Measurements from ENCODE around the gene BDKRB2.

BDKRB2 gene

DNA sequence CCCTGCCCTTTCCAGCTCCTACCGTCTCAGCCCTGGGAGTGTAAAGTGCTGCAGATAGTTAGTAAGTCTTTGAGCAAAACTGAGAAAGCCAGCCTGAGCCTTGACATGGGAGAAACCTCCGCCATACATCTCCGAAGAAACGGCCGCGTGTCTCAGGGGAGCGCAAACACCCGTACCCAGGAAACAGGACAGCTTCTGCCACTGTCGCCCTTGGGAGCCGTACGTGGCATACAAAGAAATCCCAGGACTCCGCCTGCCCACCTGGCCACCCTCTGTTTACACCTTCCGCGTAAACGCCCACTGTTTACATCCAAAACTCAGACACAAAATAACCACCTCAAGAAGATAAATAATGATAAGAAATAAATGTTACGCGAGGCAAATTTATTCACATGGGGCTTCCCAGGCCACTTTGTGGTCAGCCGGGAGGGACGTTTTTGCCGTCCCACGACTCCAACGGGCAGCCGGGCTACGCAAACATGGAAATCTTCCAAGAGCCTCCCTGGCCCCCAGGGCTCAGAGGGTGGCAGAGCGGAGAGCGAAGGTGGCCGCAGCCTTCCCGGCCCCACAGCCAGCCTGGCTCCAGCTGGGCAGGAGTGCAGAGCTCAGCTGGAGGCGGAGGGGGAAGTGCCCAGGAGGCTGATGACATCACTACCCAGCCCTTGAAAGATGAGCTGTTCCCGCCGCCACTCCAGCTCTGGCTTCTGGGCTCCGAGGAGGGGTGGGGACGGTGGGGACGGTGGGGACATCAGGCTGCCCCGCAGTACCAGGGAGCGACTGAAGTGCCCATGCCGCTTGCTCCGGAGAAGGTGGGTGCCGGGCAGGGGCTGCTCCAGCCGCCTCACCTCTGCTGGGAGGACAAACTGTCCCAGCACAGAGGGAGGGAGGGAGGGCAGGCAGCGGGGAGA, at the start of gene BDKRB2:
TSS of gene BDKRB2 (plus strand) at position 689 of the 908 bp plus-strand sequence. CDS start 32,269 bp downstream, outside the sequence.
- DNase-seq (ENCODE audit: low spot score), result no peak

DNA sequence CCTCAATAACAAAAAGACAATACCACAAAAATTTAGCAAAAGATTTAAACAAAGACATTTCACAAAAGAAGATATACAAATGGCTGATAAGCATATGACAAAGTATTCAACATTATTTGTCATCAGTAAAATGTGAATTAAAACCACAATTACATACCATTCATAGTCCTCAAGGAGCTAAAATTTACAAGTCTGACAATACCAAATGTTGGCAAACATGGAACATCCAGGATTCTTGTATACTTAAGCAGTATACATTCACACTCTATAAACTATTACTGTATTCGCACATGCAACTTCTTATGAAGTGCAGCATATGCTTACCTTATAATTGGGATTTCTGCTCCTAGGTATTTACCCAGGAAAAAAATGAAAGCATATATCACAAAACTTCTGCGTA, 49.7 kb upstream of the BDKRB2 start:
- DNase-seq (ENCODE audit: low spot score), result no peak

DNA sequence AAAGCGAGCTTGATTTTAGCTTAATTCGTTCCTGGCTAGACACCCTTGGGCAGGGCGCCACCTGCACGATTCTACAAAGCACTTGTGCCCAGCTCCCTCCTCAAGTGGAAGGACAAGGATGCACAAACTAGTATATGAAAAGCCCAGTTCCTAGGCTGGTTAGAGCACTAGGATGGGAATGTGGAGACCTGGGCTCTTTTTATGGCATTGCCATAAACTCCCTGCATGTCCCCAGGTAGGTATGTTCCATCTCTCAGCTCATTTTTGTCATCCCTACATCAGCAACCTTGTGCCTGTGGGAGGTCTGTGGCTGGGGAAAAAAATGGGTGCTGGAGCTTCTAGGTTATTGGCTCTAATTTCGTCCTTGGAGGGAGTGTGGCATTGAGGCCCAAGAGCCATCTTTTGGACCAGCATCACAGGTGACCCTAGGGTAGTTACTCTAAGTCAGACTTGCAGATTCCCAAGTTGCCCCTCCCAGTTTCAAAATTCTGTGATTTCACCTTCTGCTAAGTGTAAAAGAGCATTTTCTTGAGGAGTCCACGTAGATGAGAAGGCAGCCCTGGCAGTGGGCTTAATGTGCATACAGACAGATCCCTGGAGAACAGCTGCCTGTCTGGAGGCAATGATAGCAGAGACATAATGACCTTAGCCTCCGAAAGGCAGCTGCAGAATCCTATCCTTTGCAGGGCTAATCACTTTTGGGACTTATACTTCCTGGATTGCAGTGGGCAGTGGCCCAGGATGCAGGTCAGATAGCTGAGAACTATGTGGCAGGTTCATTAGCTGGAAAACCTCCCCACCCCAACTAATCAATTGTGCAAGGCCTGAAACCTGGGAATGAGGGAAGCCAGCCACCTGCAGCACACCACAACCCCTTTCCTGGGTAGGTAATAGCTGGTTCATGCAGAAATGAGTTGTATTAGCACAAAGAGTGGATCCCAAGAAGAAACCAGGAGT, 47.6 kb upstream of the BDKRB2 start:
- DNase-seq (ENCODE audit: low spot score), result no peak

DNA sequence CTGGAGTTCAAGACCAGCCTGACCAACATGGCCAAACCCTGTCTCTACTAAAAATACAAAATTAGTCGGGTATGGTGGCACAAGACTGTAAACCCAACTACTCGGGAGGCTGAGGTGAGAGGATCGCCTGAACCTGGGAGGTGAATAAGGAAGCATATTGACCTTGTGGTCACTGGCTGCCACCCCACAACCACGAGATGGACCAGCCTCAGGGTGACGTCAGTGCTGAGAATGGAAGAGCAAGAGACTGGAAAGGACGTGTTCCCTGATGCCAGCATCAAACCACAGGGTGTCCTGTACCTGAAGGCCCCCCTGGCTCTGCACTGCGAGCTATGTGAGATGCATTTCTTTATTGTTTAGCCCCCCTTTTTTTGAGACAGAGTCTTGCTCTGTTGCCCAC, 45.9 kb upstream of the BDKRB2 start:
- DNase-seq (ENCODE audit: low spot score), result no peak

DNA sequence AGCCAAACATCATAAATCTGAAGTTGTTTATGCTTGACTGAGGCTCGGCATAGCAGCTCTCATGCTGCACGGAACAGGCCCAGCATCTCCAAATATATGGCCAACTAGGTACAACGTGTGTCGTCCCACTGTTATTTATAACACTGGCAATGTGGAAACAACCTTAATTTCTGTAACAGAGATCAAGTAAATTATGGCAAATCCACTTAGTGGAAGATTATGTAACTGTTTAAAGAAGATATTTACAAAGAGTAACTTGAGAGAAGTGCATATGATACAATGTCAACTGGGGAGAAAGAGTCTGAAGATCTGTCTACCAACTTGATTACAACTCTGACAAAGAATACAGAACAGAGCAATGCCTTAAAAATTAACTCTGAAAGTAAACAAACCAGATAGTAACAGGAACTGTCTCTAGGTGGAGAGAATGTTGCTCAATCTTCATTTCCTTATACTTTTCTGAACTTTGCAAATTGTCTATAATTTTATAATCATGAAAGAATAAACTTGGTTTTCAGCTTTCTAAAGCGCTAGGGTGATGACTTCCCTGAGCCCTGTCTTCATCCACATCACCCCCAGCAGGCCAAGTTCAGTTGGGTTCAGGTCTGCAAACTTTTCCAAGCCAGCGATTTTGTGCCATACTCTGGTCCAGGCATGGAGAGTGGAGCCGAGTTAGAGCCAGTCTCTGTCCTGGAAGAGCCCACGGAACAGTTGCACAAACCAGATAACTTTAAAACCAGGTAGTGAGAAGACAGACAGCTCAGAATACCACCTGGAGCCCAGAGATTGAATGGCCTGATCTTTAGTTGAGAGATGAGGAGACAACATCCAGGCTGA, 44.3 kb upstream of the BDKRB2 start:
- DNase-seq (ENCODE audit: low spot score), result no peak

DNA sequence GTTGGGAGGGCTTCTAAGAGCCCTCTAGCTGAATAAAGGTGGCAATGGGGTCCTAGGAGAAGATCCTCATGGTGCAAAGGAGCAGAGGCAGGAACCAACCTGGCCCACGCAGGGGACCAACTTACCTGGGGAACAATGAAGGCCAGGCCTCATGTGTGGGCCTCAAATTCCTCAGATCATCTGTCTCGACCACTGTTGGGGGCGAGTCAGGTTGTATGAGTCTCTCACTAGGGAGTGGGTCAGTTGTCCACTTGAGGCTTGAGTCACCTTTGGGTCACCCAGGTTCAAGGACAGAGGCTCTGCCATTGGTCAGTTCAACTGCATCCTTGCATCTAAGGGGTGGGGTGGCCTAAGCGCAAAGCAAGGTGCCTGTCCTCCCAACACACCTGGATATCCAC, 43.7 kb upstream of the BDKRB2 start:
- no peak for DNase-seq (ENCODE audit: low spot score)

DNA sequence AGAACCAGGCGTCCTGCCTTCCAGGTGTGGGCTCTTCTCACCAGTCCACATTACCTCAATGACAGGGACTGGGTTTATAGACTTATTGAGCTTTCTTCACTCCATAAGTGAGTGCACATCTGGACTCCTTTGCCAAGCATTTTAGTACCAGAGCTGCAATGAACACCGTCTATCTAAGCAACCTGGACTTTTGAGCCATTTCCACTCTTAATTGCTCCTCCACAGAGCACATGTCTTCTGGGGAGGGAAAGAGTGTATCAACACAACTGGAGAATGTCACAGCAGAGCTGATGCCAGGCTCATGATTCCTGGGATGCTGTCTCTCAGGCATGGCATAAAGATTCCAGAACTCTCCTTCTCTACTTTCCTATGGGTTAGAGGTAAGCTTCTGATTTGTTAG, 43.0 kb upstream of the BDKRB2 start:
- DNase-seq (ENCODE audit: low spot score), result no peak

DNA sequence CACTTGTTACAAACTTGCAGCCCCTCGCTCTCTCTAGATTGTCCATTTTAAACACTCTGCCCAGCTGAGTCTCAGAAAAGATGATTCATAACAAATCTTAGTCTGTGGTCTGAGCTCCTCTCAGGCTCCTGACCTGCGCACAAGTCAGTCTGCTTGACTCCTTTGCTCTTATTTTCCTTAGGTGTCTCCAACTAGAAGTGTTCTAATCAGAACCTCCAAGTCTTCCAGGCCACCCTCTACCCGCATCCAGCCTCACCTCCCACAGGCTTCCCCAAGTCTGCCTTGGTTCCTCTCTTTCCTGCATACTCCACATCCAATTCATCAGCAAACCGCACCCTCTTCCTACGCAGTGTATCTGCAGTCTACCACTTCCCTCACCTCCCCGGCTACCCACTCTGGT, 42.4 kb upstream of the BDKRB2 start:
- DNase-seq (ENCODE audit: low spot score), result no peak

DNA sequence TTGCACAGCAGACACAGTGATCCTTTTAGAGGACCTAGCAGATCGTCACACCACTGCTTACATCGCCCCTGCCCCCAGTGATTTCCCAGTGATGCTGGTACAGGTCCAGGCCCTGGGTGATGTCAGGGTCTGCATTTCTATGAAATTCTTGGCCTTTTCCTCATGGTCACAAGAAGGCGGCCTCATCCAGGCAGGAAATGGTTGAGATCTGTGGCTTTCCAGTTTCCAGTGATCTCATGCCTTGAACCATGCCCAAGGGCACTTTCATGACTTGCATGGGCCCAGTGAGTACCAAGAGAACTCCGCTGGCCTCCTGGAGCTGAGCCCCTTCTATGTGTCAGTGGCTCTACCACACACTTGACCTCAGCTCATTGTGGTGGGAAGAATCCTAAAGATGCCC, 41.9 kb upstream of the BDKRB2 start:
- no peak for DNase-seq (ENCODE audit: low spot score)

DNA sequence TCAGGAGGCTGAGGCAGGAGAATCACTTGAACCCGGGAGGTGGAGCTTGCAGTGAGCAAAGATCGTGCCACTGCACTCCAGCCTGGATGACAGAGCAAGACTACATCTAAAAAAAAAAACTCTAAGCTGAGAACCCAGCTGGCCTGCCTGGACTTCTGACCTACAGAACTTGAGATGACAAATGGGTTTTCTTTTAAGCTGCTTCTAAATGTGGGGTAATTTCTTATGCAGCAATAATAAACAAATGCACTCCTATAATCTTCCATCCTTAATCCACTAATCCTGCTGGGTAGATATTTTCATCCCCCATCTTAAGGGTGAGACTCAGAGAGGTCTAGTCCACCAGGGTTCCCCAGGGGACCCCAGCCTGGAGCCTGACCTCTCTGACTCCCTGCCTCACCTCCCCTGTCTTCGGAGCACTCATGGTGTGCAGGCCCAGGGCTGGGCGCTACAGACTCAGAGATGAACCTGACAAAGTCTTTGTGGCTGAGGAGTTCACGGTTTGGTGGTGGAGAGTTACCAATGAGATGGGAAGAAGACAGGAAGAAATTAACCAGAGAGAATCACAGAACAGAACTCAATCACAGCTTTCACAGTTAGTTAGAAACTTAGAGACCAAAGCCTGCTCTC, 39.7 kb upstream of the BDKRB2 start:
- DNase-seq (ENCODE audit: low spot score), result no peak

DNA sequence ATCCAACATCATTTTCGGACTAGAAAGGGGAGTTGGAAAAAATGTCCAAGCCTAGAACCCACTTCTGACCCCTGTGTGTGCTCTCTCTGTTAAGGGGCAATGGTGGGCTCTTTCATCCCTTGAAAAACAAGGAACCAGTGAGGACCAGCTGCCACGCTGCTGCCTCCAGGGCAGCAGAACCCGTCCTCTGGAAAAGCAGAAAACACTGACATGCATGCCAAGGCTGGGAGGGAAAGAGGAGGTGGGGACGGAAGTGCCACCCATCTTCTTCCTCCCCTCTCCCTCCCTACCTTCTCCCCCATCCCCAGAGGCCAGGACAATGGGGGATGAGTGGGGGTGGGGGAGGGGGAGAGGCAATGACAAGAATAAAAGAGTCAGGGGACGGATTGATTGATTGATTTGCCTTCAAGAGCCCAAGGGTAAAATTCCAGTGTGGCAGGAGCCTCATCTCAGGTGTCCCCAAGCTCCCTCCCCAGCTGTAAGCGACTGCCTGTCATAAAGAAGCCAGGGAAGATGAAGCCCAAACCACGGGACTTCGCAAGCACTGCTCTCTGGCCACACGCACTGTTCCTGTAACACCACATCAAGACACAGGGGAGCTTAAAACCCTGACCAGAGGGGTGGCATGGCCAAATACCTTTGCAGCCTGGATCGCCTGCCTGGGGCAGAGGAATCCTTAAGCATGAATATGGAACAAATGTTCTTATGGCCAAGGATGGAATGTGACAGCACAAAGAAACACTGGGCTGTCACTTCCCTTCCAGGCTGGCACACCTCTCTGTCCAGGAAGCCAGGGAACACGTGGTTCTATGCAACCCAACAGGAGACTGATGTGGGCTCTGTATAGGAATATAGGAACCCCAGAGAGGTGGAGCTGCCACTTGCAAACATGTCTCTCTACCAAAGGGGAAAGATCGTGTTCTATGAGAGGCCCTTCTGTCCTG, 38.9 kb upstream of the BDKRB2 start:
- DNase-seq (ENCODE audit: low spot score), result no peak

DNA sequence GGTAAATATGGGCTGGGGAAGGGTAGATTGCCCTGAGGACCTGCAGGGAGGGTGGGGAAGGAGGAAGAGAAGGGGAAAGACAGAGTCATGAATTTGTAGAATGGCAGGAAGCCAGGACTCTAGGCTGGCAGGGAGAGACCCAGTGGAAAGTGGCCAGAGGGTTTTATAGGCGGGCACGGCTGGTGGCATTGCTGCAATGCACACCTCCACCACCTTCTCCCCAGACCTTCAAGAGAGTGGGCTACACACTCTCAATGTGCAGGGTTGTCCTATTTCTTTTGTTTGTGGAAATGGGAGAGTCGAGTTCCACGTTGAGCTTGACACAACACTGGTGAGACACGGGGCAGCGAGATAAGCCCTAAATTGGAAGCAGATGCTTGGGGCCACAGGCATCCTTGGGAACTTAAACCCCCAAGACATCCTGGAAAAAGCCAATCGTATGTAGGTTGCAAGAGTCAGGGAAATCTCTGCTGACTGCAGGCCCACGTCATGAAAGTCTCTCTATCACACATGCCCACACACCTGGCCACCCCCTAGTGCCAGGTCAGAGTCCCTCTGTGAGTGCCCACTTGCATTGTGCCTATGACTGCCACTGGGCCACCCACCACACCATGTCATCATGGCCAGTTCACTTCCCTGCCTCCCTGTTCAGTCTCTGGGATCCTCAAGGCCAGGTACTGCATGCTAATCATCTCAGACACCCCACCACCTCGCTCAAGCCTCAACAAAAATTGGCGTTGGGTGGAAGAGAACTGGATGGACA, 38.0 kb upstream of the BDKRB2 start:
- no peak for DNase-seq (ENCODE audit: low spot score)

DNA sequence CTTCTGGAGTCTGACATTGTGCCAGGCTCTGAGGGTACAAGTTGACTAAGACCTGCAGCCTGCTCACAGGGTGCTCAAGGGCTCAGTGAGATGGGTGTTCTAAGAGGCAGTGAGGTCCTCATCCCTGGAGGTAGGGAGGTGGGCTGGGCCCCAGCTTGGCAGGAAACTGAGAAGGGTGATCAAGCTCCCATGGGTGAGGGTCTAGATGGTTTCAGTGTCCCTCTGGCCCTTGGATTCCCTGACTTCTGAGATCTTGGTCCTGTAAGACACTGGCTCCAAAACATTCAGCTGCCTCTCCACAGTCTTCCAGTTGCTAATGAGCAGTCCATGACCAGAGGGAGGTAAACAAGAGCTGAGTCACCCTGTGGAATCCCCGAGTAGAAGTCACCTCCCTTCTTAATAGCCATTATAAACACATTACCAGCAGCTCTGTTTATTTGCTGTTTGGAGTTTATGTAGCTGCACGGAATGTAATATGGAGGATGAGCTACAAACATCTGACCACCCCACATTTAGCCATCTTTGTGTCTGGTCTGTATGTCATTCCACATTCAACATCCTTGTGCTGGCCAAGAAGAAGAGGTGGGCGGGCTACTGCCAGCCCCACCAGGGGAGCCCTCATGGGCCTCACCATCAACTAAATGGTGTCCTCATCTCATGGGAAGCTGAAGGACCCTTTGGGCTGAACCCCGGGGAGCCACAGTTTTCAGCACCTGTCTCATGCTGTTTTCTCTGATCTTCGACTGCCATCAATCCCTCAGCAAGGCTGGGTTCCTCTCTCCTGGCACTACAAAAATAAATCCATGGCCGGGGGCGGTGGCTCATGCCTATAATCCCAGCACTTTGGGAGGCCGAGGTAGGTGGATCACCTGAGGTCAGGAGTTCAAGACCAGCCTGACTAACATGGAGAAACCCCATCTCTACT, 37.2 kb upstream of the BDKRB2 start:
- no peak for DNase-seq (ENCODE audit: low spot score)

DNA sequence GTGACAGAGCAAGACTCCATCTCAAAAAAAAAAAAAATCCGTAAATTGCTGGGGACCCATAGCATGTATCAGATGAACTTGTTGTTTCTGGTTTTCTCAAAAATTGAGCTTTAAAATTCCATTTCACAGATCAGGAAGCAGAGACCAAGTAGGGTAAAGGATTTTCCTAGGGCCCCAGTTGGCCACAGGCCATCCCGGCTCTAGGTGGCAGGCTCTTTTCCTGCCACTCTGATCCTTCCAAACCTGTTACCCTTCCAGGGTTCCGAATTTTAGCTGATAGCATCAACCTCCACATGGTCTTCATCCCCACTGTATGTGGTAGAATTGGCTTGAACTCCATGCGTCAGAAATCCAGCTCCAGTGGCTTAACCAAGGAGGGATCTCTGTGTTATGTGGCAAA, 36.1 kb upstream of the BDKRB2 start:
- no peak for DNase-seq (ENCODE audit: low spot score)

DNA sequence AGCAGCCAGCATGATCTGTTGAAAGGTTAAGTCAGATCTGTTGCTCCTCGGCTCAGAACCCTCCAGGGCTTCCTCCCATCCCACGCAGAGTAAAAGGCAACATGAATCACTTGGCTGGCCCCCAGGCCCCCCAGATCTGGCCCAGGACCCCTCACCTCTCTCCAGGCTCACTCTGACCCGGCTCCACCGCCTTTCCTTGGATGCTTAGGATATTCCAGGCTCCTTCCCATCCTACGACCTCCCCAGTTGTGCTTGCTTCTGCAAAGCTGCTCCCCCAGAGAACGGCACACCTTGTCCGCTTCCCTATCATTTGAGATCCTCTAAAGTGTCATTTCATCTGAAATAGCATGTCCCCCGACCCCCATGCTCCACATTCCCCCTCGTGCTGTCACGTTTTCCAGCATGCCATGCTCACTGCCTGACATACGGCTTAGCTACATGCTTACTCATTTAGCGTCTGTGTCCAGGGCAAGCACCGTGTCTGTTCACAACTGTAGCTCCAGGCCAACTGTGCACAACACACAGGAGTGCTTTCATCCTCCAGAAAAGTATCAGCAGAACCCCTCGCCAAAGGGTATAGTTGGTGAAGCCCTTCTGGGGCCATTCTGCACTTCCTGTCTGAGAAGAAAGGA, 33.6 kb upstream of the BDKRB2 start:
- no peak for DNase-seq (ENCODE audit: low spot score)

DNA sequence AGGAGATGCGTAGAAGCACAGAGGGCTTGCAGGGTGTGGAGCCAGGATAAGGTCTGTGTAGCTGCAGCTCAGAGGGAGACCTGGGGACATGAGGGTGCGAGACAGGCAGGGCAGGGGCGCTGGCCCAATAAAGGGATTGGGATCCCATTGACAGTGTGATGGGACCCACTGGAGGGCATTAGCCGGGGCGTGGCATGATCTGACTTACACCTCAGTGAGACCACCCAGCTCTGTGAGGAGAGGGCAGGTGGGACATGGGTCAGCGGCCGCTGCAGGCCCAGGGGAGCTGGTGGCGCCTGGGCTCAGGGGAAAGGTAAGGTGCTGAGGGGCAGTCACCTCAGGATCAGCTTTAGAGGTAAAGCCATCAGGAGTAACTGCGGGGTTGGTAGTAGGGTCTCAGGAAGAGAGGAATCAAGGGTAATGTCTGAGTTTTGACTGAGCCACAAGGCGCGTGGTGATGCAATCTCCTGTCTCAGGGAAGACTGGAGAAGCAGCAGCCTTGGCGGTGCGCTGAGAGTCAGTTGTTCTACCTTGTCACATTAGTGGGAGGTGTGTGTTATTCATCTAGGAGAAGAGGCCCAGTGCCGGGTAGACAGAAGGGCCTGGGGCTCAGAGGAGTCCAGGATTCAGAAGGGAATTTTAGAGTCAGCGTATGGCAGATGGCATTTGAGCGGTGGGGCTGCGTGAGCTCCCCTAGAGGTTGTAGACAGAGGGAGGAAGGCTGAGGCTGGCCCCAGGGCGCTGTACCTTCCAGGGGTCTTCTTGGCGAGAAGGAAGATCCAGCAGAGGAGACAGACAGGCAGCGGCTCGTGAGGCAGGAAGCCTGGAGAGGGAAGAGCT, 30.8 kb upstream of the BDKRB2 start:
- no peak for DNase-seq (ENCODE audit: low spot score)

DNA sequence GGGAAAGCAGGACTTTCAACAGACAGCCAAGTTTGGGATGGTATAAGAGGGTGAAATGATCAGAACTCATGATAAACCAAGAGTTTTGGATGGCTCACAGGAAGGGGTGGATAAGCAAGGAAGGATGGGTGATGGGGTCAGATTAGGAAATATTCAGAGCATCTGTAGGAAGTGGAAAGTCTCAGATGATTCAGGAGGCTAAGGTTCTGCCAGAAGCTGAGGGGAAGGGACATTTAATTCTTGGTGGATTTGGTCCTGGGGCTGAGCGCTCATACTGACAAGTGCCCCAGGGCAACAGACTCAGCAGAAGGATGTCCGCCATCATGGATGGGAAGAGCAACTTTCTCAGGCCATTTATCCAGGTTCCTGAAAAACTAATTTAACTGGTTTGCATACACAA, 28.4 kb upstream of the BDKRB2 start:
- no peak for DNase-seq (ENCODE audit: low spot score)

All from NAMALWA (cell line).